ENCODE data around the gene PPDPF. TPM values are rescaled to one million over a fixed set of nuclear protein-coding genes. Genes with fewer than 3 reads are reported as not detected.

The PPDPF gene
- total RNA-seq, 1 experiment from 2014 or later = 517 TPM

GRCh38 chr20:63522981-63523611 lies 2.5 kb downstream of the PPDPF start:
- H3K27me3 Mint-ChIP-seq (ENCODE audit: unreplicated experiment) = no peaks in the 10 kb centered on the region
- H3K27ac Mint-ChIP-seq (ENCODE audit: unreplicated experiment) = peak overlapping the region; percentile 89
- no peak for DNase-seq
- peaks cover 92% of the 10 kb centered on the region for H3K36me3 Mint-ChIP-seq (ENCODE audit: insufficient read depth, unreplicated experiment)
- CTCF ChIA-PET = interaction anchor here (1.0 kb wide), 1 partner anchor 13 kb away, joined by 3 read pairs; no protein-coding TSS in a partner anchor
- intact Hi-C loops (cut with micrococcal nuclease; ENCODE audit: unreplicated experiment) = loop anchor here (5.0 kb wide), 1 partner anchor 81 kb away; no protein-coding TSS in a partner anchor
- TSS peak; percentile 1 for BruUV-seq (replicated peaks)
- no peak for TF ChIP-seq CTCF (IDR thresholded peaks at IDR 0.05; ENCODE audit: unreplicated experiment)
- peaks cover 18% of the 10 kb centered on the region for H3K4me1 Mint-ChIP-seq (ENCODE audit: low read depth, unreplicated experiment)
- H3K9me3 Mint-ChIP-seq (ENCODE audit: low read depth, unreplicated experiment) = no peaks in the 10 kb centered on the region
- H3K4me3 Mint-ChIP-seq (ENCODE audit: low read depth, unreplicated experiment) = peak overlapping the region; percentile 95

- peak overlapping the region; percentile 7 for H3K27ac Mint-ChIP-seq (ENCODE audit: unreplicated experiment)
- H3K4me1 Mint-ChIP-seq (ENCODE audit: low read depth, unreplicated experiment) = peaks cover 18% of the 10 kb centered on the region
- H3K9me3 Mint-ChIP-seq (ENCODE audit: low read depth, unreplicated experiment) = no peaks in the 10 kb centered on the region
- intact Hi-C loops (cut with micrococcal nuclease; ENCODE audit: unreplicated experiment) = no loop called here
- no peaks in the 10 kb centered on the region for H3K27me3 Mint-ChIP-seq (ENCODE audit: unreplicated experiment)
- DNase-seq = no peak
- BruUV-seq (replicated peaks) = no TSS peak
- no peak for TF ChIP-seq CTCF (IDR thresholded peaks at IDR 0.05; ENCODE audit: unreplicated experiment)
- no peak overlapping the region for H3K4me3 Mint-ChIP-seq (ENCODE audit: low read depth, unreplicated experiment)
- H3K36me3 Mint-ChIP-seq (ENCODE audit: insufficient read depth, unreplicated experiment) = peaks cover 90% of the 10 kb centered on the region
- CTCF ChIA-PET = interaction anchor here (0.7 kb wide), 1 partner anchor 56 kb away, joined by 3 read pairs; no protein-coding TSS in a partner anchor
Observed at GRCh38 chr20:63525185-63525584, 4.6 kb downstream of the PPDPF start.

- H3K4me3 Mint-ChIP-seq (ENCODE audit: low read depth, unreplicated experiment) = no peak overlapping the region
- BruUV-seq (replicated peaks) = no TSS peak
- no peaks in the 10 kb centered on the region for H3K9me3 Mint-ChIP-seq (ENCODE audit: low read depth, unreplicated experiment)
- H3K36me3 Mint-ChIP-seq (ENCODE audit: insufficient read depth, unreplicated experiment) = peaks cover 88% of the 10 kb centered on the region
- intact Hi-C loops (cut with micrococcal nuclease; ENCODE audit: unreplicated experiment) = no loop called here
- no peak for DNase-seq
- H3K27me3 Mint-ChIP-seq (ENCODE audit: unreplicated experiment) = no peaks in the 10 kb centered on the region
- CTCF ChIA-PET = interaction anchor here (0.7 kb wide), 1 partner anchor 55 kb away, joined by 3 read pairs; no protein-coding TSS in a partner anchor
- peak overlapping the region; percentile 7 for H3K27ac Mint-ChIP-seq (ENCODE audit: unreplicated experiment)
- TF ChIP-seq CTCF (IDR thresholded peaks at IDR 0.05; ENCODE audit: unreplicated experiment) = no peak
- peaks cover 18% of the 10 kb centered on the region for H3K4me1 Mint-ChIP-seq (ENCODE audit: low read depth, unreplicated experiment)
Observed at GRCh38 chr20:63525971-63526370, 5.4 kb downstream of the PPDPF start.

- TF ChIP-seq CTCF (IDR thresholded peaks at IDR 0.05; ENCODE audit: unreplicated experiment) = no peak
- CTCF ChIA-PET = interaction anchor here (0.8 kb wide), 1 partner anchor 9 kb away, joined by 8 read pairs; no protein-coding TSS in a partner anchor
- BruUV-seq (replicated peaks) = no TSS peak
- intact Hi-C loops (cut with micrococcal nuclease; ENCODE audit: unreplicated experiment) = no loop called here
- Mint-ChIP-seq H3K36me3 (ENCODE audit: insufficient read depth, unreplicated experiment) (peaks cover 84% of the 10 kb centered on the region), H3K9me3 (ENCODE audit: low read depth, unreplicated experiment) (no peaks in the 10 kb centered on the region), H3K27me3 (ENCODE audit: unreplicated experiment) (no peaks in the 10 kb centered on the region), H3K4me3 (ENCODE audit: low read depth, unreplicated experiment) (no peak overlapping the region), H3K27ac (ENCODE audit: unreplicated experiment) (peak overlapping the region; percentile 7), H3K4me1 (ENCODE audit: low read depth, unreplicated experiment) (peaks cover 24% of the 10 kb centered on the region)
- DNase-seq = no peak
Observed at GRCh38 chr20:63527184-63527583, 6.6 kb downstream of the PPDPF start.
